GM11168 (cell line): Measurements from ENCODE around the gene CADPS.

Experiments
- in situ Hi-C: fragments of 300-500 bp; cut with MboI; formaldehyde crosslinking; loops from one replicate; pipeline ENCODE4 v1.12.0; 2022; ENCODE audit warnings: low sequenced_read_pairs; ENCODE audit not compliant: unreplicated experiment

The CADPS gene

GRCh38 chr3:62757045-62757444 is 118.2 kb downstream of the CADPS start:
- in situ Hi-C loops: no loop called here

GRCh38 chr3:62755285-62755684 is 119.9 kb downstream of the CADPS start:
- in situ Hi-C loops: no loop called here

- in situ Hi-C loops: no loop called here
Observed at GRCh38 chr3:62749657-62750056, 125.6 kb downstream of the CADPS start.

- in situ Hi-C loops: no loop called here
Observed at GRCh38 chr3:62749130-62749529, 126.1 kb downstream of the CADPS start.

- in situ Hi-C loops: no loop called here
Observed at GRCh38 chr3:62737449-62737848, 137.8 kb downstream of the CADPS start.

- in situ Hi-C loops: no loop called here
Observed at GRCh38 chr3:62735510-62735909, 139.7 kb downstream of the CADPS start.

- in situ Hi-C loops: no loop called here
Observed at GRCh38 chr3:62732183-62732904, 142.9 kb downstream of the CADPS start.

- in situ Hi-C loops: no loop called here
Observed at GRCh38 chr3:62727981-62728380, 147.2 kb downstream of the CADPS start.

GRCh38 chr3:62727536-62727935 is 147.7 kb downstream of the CADPS start:
- in situ Hi-C loops: no loop called here

- in situ Hi-C loops: no loop called here
Observed at GRCh38 chr3:62724503-62724902, 150.7 kb downstream of the CADPS start.

- in situ Hi-C loops: no loop called here
Observed at GRCh38 chr3:62723914-62724217, 151.3 kb downstream of the CADPS start.

GRCh38 chr3:62723166-62723913 is 151.9 kb downstream of the CADPS start:
- in situ Hi-C loops: no loop called here

- in situ Hi-C loops: no loop called here
Observed at GRCh38 chr3:62722344-62722743, 152.9 kb downstream of the CADPS start.

GRCh38 chr3:62718515-62719320 is 156.5 kb downstream of the CADPS start:
- in situ Hi-C loops: no loop called here

GRCh38 chr3:62718011-62718410 is 157.2 kb downstream of the CADPS start:
- in situ Hi-C loops: no loop called here

GRCh38 chr3:62712746-62713145 is 162.5 kb downstream of the CADPS start:
- in situ Hi-C loops: no loop called here

GRCh38 chr3:62710751-62711150 is 164.5 kb downstream of the CADPS start:
- in situ Hi-C loops: no loop called here

- in situ Hi-C loops: no loop called here
Observed at GRCh38 chr3:62708638-62709373, 166.4 kb downstream of the CADPS start.

GRCh38 chr3:62705721-62706120 is 169.5 kb downstream of the CADPS start:
- in situ Hi-C loops: no loop called here

- in situ Hi-C loops: no loop called here
Observed at GRCh38 chr3:62703451-62704167, 171.6 kb downstream of the CADPS start.
